HG03045 (cell line): ENCODE results near the gene PLCB4.
"Not testable (repeated sequence)": the region's sequence is repeated elsewhere in the genome, so short reads cannot be mapped to it uniquely, and the experiment has no call there.

Experiments
- ATAC-seq: cut with Tn5 transposase; IDR thresholded peaks from one replicate; pipeline ENCODE4 v1.9.1; 2021; ENCODE audit warnings: mild to moderate bottlenecking, moderate library complexity; ENCODE audit not compliant: unreplicated experiment

Gene PLCB4

DNA sequence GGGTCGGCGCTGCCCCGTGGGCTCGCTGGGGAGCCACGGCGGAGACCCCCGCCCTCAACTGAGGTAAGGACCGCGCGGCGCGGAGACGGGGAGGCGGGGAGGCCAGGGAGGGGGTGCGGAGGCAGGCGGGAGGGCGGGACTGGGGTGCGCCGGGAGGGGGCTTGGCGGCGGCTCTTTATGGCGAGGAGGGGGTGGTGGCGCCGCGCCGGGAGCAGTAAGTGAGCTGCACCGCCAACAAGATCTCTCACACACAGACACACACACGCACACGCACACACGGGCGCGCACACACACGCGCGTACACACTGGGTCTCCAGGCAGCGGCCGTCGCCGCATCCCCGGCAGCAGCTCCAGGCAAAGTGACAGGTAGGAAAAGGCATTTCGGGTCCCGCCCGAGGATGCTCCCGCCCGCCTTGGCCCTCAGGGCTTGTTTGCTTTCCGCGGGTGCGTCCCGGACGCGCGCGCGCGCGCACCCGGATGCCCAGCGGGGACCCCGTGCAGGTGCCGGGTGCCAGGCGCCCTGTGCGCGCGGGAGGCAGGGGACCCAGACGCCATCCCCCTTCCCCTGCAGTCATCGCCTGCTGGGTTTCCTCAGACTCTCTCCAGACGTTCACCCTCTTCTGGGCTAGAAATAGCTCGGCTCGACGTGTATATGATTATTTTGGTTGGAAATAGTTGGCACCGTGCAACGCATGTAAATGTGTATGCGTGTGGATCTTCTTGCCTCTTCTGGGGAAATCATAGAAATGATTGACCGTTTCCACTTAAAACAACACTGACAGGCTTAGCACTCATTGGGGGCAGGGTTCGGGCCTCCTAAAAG is at the start of gene PLCB4:
PLCB4 (plus strand) TSS at position 247 of the 823 bp plus-strand sequence. CDS start 238,728 bp downstream, outside the sequence.
- ATAC-seq = no peak

DNA sequence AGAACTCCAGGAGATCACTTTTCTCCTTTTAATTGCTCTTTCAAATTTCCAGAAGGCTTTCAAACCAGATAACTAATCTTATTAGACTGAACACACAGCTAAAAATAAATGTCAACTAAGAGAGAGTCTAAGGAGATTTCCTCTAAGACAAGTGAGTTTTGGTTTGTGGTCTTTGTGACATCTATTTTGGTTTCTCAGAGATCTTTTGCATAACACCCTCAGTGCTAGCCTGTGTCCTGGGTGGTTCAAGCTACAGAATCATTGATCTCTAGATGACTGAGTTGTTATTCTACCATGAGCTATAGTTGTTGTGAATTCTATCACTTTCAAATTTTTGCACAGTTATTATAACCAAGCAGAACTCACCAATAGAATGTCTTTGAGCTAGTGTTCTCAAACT is 49.1 kb upstream of the PLCB4 start:
- ATAC-seq = no peak

DNA sequence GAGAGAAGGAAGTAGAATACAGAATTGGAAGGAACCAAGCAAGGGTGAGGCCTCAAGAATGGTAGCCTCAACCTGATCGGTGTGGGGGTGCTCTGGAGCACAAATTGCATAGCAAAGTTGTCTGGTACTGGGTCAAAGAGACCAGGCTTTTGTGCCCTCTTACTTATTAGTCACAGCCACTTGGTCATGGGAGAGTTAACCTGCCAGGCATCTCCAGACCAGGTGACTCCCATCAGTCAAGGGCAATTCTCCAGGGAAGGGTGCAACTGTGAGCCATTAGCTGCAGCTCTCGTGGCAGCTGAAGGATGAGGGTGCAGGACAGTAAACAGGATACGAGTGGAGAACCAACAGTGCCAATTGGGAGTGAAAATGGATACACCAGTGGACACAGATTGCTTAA is 47.7 kb upstream of the PLCB4 start:
- no peak for ATAC-seq

DNA sequence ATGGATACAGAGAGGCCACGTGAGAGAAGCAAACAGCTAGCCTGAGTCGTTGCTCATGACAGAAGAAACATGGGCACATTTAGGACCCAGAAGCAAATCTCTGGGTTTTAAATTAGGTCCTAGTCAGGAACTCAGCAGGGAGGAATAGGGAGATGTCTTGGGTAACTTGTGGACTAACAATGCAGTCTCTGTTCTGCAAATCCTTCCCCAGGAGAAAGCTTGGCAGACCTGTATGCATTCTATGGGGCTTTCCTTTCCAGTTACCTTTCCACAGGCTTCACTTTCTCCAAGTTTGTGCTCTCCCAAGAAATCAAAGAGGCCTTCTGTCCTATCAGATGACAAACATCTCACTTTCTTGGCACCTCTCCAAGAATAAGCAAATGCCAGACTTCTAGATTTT is 47.2 kb upstream of the PLCB4 start:
- ATAC-seq = no peak

DNA sequence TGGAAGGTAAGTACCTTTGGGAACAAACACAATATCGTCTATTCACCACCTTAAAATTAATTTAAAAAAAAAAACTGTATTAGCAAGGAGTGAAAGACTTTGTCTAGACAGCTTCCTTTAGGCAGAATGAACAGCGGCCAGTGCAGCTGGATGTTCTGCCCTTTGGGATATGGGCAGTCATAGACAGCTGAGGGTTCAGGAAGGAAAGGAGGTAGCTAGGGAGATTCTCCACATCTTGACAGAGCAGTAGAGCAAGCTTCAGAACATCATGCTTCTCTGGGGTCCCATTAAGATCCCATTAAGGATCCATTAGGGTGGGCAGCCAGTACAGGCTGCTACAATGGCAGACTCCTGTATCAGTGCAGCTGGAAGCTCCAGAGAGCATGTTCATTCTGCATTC is 46.5 kb upstream of the PLCB4 start:
- ATAC-seq = no peak

DNA sequence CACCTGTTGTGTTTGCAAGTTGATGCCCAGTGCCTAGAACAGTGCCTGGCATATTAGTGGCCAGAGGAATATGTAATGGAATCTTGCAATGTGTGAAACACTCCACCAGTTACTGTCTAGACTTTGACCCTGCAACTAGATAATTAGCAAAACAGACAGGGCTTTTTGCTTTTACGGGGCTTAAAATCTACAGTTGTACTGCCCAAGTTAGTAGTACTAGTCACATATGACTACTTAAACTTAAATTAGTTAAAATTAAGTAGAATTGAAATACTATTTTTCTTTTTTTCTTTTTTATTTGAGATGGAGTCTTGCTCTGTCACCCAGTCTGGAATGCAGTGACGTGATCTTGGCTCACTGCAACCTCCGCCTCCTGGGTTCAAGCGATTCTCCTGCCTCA is 44.3 kb upstream of the PLCB4 start:
- no peak for ATAC-seq

DNA sequence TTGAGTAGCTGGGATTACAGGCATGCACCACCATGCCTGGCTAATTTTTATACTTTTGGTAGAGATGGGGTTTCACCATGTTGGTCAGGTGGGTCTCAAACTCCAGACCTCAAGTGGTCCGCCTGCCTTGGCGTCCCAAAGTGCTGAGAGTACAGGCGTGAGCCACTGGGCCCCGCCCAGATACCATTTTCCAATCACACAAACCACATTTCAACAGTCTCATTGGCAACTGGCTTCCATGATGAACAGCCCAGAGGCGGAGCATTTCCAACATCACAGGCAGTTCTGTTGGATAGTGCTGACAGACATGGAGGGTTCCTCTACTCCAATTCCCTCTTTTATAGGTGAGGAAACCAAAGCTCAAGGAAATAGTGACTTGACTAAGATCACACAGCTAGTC is 43.9 kb upstream of the PLCB4 start:
- no peak for ATAC-seq

DNA sequence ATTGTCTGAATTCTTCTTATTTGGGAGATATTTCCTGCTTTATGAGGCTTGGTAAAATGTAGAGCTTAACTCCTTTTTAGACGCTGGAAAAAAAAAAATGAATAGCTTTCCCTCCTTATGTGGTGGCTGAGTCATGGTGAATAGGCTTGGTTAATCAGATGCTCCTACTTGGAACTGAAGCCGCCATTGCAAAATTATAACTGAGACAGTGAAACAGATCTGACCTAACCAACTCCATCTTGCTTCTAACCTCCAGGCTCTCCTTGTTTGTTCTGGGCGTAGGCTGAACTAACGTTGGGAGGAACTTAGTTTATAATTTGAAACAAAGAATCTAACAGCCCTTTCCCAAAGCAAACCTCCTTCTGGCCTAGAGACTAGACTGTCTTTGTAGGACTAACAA is 43.2 kb upstream of the PLCB4 start:
- no peak for ATAC-seq

DNA sequence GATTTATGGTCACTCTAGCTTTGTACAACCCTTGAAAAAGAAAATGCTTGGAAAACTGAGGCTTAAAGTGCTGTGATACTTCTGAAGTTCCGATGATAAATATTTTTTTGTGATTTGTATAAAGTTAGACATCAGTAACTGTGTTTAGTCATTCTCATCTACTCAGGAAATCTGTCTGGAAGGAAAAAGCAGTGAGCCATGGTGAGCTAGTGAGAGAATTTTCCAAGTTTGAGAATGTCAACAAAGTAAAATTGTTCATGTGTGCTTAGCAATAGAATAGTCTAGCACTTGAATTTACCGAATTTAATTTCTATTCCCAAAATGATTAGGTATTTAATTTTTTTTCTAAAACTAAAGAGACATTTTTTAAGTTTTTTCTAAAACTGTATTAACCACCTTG is 41.3 kb upstream of the PLCB4 start:
- ATAC-seq = no peak

DNA sequence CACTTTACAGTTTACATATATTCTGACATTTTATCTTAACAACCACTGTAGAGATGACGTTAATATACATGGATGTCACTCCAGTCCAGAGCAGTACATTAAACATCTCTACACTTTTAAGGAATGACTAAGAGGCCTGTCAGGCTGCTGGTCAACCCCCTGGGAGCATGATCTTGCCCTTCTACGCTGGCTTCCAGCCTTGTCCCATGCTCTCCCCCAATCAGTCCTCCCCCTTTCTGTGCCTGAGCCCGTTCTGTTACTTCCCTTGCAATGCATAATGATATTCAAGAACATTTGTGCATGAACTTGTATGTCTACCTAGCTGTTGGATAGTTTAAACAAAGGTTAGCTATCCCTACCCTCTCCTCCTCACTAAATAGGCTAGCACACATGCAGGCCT is 40.5 kb upstream of the PLCB4 start:
- no peak for ATAC-seq

DNA sequence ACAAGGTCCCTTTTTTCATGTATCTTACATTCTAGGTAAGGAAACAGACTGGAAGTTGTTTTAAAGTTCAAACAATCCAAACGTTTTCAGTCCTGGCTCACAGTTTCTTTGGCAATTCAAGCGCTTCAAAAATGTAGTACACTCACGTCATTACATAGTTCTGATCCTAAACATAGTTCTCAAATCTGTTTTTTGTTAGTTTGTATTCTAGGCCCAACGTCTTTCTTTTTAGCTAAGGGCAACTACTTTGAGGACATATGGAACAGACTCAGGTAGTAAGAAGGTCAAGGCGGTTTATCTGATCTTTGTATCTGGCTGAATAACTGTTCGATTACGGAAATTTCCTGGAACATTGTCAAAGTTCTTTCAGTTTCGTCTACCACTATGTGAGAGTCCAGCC is 36.9 kb upstream of the PLCB4 start:
- no peak for ATAC-seq

DNA sequence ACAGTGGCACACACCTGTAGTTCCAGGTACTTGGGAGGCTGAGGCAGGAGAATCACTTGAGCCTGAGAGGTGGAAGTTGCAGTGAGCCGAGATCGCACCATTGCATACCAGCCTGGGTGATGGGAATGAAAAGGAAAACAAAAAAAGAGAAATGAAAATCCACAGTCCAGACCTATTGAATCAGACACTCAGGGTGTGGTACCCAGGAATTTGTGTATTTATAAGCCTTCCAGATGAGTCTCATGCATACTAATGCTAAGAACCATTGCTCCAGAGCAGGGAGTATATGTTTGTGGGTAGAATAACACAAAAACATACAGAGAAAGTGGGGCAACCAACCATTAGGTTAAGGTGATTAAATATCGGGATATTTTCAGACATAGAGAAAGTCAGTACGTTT is 36.1 kb upstream of the PLCB4 start:
- no peak for ATAC-seq

DNA sequence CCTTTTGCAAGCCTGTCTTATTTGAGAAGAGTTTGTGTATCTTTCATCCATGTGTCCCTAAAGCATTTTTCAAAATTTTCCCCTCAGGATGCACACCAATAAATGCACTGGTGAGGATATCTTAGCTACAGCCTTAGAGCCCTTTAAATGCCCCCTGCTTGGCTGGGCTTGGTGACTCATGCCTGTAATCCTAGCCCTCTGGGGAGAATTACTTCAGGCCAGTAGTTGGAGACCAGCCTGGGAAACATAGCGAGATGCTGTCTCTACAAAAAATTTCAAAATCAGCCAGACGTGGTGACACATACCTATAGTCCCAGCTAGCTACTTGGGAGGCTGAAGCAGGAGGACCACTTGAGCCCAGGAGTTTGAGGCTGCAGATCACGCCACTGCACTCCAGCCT is 33.8 kb upstream of the PLCB4 start:
- ATAC-seq = no peak

DNA sequence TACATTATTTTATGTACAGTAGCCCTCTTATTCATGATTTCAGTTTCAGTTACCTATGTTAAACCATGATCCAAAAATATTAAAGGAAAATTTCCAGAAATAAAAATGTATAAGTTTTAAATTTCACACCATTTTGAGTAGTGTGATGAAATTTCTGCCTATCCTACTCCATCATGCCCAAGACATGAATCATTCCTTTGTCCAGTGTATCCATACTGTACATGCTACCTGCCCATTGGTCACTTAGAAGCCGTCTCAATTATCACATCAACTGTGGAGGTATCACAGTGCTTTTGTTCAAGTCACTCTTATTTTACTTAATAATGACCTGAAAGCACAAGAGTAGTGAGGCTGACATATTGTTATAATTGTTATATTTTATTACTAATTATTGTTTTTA is 32.3 kb upstream of the PLCB4 start:
- ATAC-seq = no peak

DNA sequence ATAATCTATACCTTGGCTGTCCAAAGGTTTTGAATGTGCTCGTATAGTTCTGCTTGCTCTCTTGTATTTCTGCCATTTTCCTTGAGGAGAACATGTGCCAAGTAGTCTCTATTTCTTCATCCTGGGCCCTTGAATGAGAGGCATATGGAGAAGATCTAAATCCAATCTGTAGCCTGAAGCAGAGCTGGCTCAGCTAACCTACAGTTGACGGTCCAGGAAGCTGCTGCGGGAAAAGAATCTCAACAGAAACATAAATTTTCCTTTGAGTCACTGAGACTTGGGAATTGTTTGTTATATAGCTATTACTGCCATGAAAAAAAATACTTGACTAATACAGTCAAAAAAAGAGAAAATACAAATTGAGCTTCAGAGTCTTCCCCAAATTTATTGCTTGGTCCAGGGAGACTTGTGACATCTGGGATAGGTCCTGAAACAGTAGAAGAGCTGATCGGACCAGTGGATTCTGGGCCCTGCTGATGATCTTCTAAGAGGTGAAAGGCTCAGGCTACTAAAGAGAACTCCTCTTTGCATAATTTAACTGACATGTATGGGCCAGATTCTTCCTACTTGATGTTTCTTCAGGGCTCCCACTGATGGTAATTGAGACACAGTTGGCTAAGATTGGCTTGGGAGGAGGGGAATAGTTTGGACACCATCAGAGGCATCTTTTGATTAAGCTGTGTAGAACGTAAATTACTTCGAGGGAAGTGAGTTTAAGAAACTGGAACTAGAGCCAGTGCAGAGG is 29.9 kb upstream of the PLCB4 start:
- no peak for ATAC-seq

DNA sequence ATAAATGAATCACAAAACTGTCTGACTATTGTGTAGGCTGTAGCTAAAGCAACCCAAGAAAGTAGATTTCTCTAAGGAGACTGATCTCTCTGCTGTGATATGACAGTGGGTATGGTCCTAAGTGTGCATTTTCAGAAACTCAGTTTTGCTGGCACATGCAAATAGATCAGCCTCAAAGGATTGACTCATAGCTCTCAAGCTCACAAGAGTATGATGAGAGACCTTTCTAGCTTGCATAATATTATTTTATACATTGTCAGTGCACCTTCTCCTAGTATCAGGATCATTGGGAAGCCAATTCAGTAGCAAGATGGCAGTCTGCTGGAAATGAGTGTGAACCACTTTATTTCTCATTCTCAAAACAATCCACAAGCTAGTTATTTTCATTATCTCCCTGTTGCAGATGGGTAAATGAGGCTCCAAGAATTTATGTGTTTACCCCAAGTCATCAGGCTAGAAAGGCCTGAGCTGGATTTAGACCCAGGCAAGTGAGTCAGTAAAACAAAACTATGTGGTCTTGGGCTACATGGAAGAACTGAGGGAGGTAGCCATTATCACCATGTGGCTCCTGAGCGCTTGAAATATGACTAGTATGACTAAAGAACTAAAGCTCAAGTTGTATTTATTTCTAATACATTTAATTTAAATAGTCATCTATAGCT is 27.9 kb upstream of the PLCB4 start:
- ATAC-seq = no peak

DNA sequence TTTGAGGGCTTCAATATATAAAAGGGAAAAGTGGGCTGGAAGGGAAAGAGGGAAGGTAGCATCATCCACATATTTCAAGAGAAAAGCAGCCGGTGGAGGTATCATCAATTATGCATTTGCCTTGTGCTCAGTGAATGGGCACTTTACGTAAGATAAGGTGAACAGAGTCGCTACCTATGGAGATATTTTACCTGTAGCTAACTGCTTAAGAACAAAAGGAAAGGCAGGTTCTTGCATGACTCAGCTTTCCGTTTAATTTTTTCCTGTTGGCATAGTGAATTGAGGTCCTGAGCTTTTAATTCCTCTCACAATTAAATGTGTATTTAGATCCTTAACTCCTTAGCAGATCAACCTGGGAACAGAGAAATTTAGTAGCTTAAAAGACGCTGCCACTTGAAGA is 25.5 kb upstream of the PLCB4 start:
- ATAC-seq = no peak

DNA sequence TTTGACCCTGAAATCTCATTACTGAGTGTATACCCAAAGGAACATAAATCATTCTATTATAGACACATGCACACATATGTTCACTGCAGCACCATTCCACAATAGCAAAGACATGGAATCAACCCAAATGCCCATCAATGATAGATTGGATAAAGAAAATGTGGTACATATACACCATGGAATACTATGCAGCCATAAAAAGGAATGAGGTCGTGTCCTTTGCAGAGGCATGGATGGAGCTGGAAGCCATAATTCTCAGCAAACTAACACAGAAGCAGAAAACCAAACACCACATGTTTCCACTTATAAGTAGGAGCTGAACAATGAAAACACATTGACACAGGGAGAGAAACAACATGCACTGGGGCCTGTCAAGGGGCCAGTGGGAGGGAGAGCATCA is 21.0 kb upstream of the PLCB4 start:
- ATAC-seq = not testable (repeated sequence)

DNA sequence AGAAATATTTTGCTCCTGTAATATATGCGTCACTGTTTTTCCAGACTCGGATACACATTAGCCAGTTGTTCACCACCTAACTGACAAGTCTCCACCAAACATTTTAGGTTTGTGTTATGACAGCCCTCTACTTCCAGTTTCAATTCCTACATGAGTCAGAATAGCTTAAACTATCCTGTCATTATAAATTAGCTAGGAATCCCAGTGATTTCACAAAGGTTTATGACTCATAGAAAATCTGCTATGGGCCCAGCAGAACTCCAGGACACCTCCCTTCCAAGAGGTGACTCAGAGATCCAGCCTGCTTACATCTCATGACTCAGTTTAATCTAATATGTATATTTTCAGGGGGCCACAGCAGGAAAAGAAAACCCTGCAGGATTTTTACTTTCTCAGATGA is 17.4 kb upstream of the PLCB4 start:
- ATAC-seq = no peak

DNA sequence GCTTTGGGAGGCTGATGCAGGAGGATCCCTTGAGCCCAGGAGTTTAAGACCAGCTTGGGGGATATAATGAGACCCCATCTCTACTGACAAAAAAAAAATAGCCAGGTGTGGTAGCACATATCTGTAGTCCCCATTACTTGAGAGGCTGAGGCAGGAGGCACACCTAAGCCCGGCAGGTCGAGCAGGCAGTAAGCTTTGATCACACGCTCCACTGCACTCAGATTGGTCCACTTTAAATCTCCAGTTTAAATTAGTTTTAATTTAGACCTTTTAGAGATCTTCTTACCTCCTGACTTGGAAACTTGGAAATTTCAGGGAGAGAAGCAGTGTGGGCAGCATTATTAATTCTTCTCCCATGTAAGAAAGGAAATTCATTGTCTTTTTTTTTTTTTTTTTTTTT is 16.8 kb upstream of the PLCB4 start:
- no peak for ATAC-seq

DNA sequence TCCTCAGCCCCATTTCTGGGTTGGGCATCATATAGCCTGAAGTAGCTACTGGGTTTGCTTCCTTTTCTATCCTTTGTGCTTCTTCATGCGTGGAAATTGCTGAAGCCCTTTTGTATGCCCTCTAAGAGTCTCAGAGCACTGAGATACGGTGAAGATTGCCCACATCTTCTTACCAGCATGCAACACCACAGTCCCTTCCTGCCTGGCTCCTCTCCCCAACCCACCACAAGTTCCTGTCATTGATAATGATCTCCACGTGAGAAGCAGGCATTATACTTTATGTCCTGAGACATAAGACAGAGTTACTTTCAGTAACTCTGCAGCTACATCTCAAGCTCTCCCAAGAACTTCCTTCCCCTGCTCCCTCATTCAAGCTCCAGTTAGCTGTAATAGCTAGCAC is 15.8 kb upstream of the PLCB4 start:
- no peak for ATAC-seq

DNA sequence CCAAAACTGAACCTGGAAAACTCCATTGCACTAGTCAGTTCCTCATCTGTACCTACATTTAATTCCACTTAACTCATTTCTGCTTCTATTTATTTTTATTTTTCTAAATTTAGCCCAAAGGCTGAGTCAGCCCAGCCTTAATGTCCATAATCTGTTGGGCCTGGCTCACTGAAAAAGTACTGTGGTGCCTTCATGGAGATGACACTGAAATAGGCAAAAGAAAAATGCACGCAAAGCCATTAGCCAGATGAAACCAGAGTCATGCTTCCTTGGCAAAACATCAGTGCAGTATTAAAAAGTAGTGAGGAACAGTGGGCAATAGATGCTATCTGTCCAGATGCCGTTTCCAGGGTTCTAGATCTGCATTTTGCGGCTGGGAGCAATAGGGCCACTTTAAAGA is 14.7 kb upstream of the PLCB4 start:
- no peak for ATAC-seq
